Upper lobe of left lung (tissue), 4 donors: ENCODE results near the gene CNGB1.

Experiments used
- CTCF ChIP-seq, 6 experiments: fragments of 450-650 bp in 4 of 6; fragments of 200-600 bp in 2 of 6; sonication (generic) in 2 of 6; IDR thresholded peaks; one replicate each; pipeline ENCODE4 v1.5.1; 2016 to 2019; ENCODE audit warnings: antibody characterized with exemption in 6 of 6
- POLR2A ChIP-seq, 4 donors: fragments of 450-650 bp; IDR thresholded peaks; one replicate each; pipeline ENCODE4 v1.5.1; 2016 to 2017; ENCODE audit warnings: antibody characterized with exemption in 4 of 4, mild to moderate bottlenecking in 2 of 4
- POLR2AphosphoS5 ChIP-seq, 2 donors: sonication (generic); formaldehyde crosslinking; IDR thresholded peaks; one replicate each; pipeline ENCODE4 v1.5.1; 2017; ENCODE audit warnings: antibody characterized with exemption in 2 of 2

GRCh38 chr16:57982385-57982784, 11.5 kb upstream of the CNGB1 start:
- TF ChIP-seq CTCF (IDR thresholded peaks at IDR 0.05), result no peak
- no peak for TF ChIP-seq POLR2AphosphoS5 (IDR thresholded peaks at IDR 0.05)
- no peak for TF ChIP-seq POLR2A (IDR thresholded peaks at IDR 0.05)
